ENCODE measurements around the gene CCNE1. TPM values are rescaled to one million over a fixed set of nuclear protein-coding genes. Genes with fewer than 3 reads are reported as not detected.

Gene CCNE1
- total and polyA plus RNA-seq, 9 of the 15 experiments (the other 6 are each of a cell fraction or from before 2014, with no cell fraction given): 6.2 to 41.0 (median 31.6) TPM

DNA sequence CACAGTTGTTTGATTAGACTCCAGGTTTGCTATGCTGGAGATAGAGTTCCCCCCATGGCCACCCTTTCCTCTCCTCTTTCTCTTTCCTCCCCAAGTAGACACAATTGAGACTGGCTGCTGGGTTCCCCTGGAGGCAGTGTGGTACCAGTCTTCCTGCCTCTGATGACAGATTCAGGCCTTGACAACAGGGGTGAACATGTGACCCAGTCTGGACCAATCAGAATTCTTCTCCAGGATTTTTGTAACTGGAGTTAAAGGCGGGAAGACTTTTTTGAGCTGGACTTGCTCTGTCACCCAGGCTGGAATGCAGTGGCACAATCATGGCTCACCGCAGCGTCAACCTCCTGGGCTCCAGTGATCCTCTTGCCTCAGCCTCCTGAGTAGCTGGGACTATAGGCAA lies 48.7 kb downstream of the CCNE1 start (continued):
- TF ChIP-seq, protein P1, sequence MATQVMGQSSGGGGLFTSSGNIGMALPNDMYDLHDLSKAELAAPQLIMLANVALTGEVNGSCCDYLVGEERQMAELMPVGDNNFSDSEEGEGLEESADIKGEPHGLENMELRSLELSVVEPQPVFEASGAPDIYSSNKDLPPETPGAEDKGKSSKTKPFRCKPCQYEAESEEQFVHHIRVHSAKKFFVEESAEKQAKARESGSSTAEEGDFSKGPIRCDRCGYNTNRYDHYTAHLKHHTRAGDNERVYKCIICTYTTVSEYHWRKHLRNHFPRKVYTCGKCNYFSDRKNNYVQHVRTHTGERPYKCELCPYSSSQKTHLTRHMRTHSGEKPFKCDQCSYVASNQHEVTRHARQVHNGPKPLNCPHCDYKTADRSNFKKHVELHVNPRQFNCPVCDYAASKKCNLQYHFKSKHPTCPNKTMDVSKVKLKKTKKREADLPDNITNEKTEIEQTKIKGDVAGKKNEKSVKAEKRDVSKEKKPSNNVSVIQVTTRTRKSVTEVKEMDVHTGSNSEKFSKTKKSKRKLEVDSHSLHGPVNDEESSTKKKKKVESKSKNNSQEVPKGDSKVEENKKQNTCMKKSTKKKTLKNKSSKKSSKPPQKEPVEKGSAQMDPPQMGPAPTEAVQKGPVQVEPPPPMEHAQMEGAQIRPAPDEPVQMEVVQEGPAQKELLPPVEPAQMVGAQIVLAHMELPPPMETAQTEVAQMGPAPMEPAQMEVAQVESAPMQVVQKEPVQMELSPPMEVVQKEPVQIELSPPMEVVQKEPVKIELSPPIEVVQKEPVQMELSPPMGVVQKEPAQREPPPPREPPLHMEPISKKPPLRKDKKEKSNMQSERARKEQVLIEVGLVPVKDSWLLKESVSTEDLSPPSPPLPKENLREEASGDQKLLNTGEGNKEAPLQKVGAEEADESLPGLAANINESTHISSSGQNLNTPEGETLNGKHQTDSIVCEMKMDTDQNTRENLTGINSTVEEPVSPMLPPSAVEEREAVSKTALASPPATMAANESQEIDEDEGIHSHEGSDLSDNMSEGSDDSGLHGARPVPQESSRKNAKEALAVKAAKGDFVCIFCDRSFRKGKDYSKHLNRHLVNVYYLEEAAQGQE (IDR thresholded peaks at IDR 0.05; ENCODE audit: borderline replicate concordance): peak; percentile 34; the same call in 1 of the 2 replicates
- TF ChIP-seq, protein P1 (CRISPR knock-in tag; IDR thresholded peaks at IDR 0.05; ENCODE audit: low read depth): no peak
- TF ChIP-seq SUPT5H (IDR thresholded peaks at IDR 0.05) (no peak), NFYB (IDR thresholded peaks at IDR 0.05; ENCODE audit: extremely low read depth, insufficient read length) (peak; percentile 24), CBFA2T2 (conservative IDR thresholded peaks at IDR 0.05) (0 out of 2 replicates have a peak, but pooled peaks have one; percentile 14), HDGF (IDR thresholded peaks at IDR 0.05) (no peak), MYNN (IDR thresholded peaks at IDR 0.05) (no peak), MYNN (CRISPR knock-in tag; IDR thresholded peaks at IDR 0.05) (no peak), MEIS2 (IDR thresholded peaks at IDR 0.05; ENCODE audit: partially characterized antibody) (peak; percentile 52), ZNF830 (CRISPR knock-in tag; IDR thresholded peaks at IDR 0.05) (no peak)
- TF ChIP-seq, protein P2, sequence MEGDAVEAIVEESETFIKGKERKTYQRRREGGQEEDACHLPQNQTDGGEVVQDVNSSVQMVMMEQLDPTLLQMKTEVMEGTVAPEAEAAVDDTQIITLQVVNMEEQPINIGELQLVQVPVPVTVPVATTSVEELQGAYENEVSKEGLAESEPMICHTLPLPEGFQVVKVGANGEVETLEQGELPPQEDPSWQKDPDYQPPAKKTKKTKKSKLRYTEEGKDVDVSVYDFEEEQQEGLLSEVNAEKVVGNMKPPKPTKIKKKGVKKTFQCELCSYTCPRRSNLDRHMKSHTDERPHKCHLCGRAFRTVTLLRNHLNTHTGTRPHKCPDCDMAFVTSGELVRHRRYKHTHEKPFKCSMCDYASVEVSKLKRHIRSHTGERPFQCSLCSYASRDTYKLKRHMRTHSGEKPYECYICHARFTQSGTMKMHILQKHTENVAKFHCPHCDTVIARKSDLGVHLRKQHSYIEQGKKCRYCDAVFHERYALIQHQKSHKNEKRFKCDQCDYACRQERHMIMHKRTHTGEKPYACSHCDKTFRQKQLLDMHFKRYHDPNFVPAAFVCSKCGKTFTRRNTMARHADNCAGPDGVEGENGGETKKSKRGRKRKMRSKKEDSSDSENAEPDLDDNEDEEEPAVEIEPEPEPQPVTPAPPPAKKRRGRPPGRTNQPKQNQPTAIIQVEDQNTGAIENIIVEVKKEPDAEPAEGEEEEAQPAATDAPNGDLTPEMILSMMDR (IDR thresholded peaks at IDR 0.05 in 2 of 3, conservative IDR thresholded peaks at IDR 0.05 in 1 of 3; ENCODE audit: insufficient read depth in 2 of 3, low read depth in 1 of 3, low read length in 3 of 3): 0 out of 6 replicates have a peak, but pooled peaks of 2 of the 3 experiments have one; percentile 8 to 26
- TF ChIP-seq, protein P3, sequence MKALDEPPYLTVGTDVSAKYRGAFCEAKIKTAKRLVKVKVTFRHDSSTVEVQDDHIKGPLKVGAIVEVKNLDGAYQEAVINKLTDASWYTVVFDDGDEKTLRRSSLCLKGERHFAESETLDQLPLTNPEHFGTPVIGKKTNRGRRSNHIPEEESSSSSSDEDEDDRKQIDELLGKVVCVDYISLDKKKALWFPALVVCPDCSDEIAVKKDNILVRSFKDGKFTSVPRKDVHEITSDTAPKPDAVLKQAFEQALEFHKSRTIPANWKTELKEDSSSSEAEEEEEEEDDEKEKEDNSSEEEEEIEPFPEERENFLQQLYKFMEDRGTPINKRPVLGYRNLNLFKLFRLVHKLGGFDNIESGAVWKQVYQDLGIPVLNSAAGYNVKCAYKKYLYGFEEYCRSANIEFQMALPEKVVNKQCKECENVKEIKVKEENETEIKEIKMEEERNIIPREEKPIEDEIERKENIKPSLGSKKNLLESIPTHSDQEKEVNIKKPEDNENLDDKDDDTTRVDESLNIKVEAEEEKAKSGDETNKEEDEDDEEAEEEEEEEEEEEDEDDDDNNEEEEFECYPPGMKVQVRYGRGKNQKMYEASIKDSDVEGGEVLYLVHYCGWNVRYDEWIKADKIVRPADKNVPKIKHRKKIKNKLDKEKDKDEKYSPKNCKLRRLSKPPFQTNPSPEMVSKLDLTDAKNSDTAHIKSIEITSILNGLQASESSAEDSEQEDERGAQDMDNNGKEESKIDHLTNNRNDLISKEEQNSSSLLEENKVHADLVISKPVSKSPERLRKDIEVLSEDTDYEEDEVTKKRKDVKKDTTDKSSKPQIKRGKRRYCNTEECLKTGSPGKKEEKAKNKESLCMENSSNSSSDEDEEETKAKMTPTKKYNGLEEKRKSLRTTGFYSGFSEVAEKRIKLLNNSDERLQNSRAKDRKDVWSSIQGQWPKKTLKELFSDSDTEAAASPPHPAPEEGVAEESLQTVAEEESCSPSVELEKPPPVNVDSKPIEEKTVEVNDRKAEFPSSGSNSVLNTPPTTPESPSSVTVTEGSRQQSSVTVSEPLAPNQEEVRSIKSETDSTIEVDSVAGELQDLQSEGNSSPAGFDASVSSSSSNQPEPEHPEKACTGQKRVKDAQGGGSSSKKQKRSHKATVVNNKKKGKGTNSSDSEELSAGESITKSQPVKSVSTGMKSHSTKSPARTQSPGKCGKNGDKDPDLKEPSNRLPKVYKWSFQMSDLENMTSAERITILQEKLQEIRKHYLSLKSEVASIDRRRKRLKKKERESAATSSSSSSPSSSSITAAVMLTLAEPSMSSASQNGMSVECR (CRISPR knock-in tag; IDR thresholded peaks at IDR 0.05): no peak
- TF ChIP-seq, protein P4, sequence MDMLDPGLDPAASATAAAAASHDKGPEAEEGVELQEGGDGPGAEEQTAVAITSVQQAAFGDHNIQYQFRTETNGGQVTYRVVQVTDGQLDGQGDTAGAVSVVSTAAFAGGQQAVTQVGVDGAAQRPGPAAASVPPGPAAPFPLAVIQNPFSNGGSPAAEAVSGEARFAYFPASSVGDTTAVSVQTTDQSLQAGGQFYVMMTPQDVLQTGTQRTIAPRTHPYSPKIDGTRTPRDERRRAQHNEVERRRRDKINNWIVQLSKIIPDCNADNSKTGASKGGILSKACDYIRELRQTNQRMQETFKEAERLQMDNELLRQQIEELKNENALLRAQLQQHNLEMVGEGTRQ (CRISPR knock-in tag; IDR thresholded peaks at IDR 0.05): peak; percentile 86
